IMR-90 (cell line): ENCODE data around the gene SFTA2. TPM values are rescaled to one million over a fixed set of nuclear protein-coding genes. Genes with fewer than 3 reads are reported as not detected.

Experiments
- CHD1 ChIP-seq: IDR thresholded peaks from 2 replicates; pipeline ENCODE4 v1.6.1; 2012; ENCODE audit warnings: low read depth, low read length, improper control_type of control experiment
- ELK1 ChIP-seq: fragments of 150-350 bp; IDR thresholded peaks from 2 replicates; pipeline ENCODE4 v1.6.1; 2016; ENCODE audit warnings: low read depth, mild to moderate bottlenecking, low read length, moderate library complexity, borderline replicate concordance
- USF2 ChIP-seq: fragments of 150-350 bp; IDR thresholded peaks from 2 replicates; pipeline ENCODE4 v1.6.1; 2017; ENCODE audit warnings: mild to moderate bottlenecking, antibody characterized with exemption, low read length, low read depth
- polyA plus RNA-seq, 3 experiments: library from polyadenylated mRNA; depleted of rRNA; stranded (reverse); fragments of >200 nt; gene quantifications; 2 replicates each; pipeline ENCODE4 v1.2.3, GENCODE V29; 2012; ENCODE audit warnings: low replicate concordance in 1 of 3
- total RNA-seq: library from RNA; depleted of rRNA; stranded (reverse); fragments of >200 nt; gene quantifications from 2 replicates; pipeline ENCODE4 v1.2.3, GENCODE V29; 2012

SFTA2 gene
- total and polyA plus RNA-seq, 2 of the 4 experiments (the other 2 are of a cell fraction) = not detected

GRCh38 chr6:30954631-30955366, 22.8 kb upstream of the SFTA2 start (continued):
- no peak for TF ChIP-seq ELK1
- TF ChIP-seq CHD1 = no peak
- TF ChIP-seq USF2 = no peak
